Measurements from ENCODE around the gene MACROH2A1. TPM values are rescaled to one million over a fixed set of nuclear protein-coding genes. Genes with fewer than 3 reads are reported as not detected.

The MACROH2A1 gene
- polyA plus RNA-seq, 1 of the 3 experiments (the other 2 are of a cell fraction), result 165 TPM

GRCh38 chr5:135398160-135398854 lies 724 bp downstream of the MACROH2A1 start (continued):
- TF ChIP-seq, protein P1, sequence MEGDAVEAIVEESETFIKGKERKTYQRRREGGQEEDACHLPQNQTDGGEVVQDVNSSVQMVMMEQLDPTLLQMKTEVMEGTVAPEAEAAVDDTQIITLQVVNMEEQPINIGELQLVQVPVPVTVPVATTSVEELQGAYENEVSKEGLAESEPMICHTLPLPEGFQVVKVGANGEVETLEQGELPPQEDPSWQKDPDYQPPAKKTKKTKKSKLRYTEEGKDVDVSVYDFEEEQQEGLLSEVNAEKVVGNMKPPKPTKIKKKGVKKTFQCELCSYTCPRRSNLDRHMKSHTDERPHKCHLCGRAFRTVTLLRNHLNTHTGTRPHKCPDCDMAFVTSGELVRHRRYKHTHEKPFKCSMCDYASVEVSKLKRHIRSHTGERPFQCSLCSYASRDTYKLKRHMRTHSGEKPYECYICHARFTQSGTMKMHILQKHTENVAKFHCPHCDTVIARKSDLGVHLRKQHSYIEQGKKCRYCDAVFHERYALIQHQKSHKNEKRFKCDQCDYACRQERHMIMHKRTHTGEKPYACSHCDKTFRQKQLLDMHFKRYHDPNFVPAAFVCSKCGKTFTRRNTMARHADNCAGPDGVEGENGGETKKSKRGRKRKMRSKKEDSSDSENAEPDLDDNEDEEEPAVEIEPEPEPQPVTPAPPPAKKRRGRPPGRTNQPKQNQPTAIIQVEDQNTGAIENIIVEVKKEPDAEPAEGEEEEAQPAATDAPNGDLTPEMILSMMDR (IDR thresholded peaks at IDR 0.05), result no peak
- TF ChIP-seq FOXM1 (IDR thresholded peaks at IDR 0.05; ENCODE audit: low read depth), result no peak
- no peak for TF ChIP-seq JUND (IDR thresholded peaks at IDR 0.05)
- TF ChIP-seq, protein P2, sequence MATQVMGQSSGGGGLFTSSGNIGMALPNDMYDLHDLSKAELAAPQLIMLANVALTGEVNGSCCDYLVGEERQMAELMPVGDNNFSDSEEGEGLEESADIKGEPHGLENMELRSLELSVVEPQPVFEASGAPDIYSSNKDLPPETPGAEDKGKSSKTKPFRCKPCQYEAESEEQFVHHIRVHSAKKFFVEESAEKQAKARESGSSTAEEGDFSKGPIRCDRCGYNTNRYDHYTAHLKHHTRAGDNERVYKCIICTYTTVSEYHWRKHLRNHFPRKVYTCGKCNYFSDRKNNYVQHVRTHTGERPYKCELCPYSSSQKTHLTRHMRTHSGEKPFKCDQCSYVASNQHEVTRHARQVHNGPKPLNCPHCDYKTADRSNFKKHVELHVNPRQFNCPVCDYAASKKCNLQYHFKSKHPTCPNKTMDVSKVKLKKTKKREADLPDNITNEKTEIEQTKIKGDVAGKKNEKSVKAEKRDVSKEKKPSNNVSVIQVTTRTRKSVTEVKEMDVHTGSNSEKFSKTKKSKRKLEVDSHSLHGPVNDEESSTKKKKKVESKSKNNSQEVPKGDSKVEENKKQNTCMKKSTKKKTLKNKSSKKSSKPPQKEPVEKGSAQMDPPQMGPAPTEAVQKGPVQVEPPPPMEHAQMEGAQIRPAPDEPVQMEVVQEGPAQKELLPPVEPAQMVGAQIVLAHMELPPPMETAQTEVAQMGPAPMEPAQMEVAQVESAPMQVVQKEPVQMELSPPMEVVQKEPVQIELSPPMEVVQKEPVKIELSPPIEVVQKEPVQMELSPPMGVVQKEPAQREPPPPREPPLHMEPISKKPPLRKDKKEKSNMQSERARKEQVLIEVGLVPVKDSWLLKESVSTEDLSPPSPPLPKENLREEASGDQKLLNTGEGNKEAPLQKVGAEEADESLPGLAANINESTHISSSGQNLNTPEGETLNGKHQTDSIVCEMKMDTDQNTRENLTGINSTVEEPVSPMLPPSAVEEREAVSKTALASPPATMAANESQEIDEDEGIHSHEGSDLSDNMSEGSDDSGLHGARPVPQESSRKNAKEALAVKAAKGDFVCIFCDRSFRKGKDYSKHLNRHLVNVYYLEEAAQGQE (IDR thresholded peaks at IDR 0.05; ENCODE audit: low read depth, low read length), result no peak
- TF ChIP-seq RFX5 (IDR thresholded peaks at IDR 0.05; ENCODE audit: low read length), result no peak
- TF ChIP-seq RAD21 (IDR thresholded peaks at IDR 0.05; ENCODE audit: low read length), result no peak
- no peak for TF ChIP-seq NRF1 (IDR thresholded peaks at IDR 0.05; ENCODE audit: low read depth, low read length)
- TF ChIP-seq GABPA (IDR thresholded peaks at IDR 0.05; ENCODE audit: low read depth), result no peak
- TF ChIP-seq SIN3A (IDR thresholded peaks at IDR 0.05; ENCODE audit: borderline replicate concordance, low read depth, low read length), result no peak

- no peaks in the 10 kb centered on the region for H3K9me3 ChIP-seq
- no peaks in the 10 kb centered on the region for H3K9me2 ChIP-seq
- H3K27ac ChIP-seq (ENCODE audit: low read depth in 2 of 2, low read length in 1 of 2), result no peak overlapping the region
- H3K4me1 ChIP-seq (ENCODE audit: control insufficient read depth in 1 of 2, insufficient read depth in 2 of 2, low read depth in 1 of 2, low read length in 1 of 2), result peaks cover 7 to 34% of the 10 kb centered on the region in 2 experiments
- H3K36me3 ChIP-seq (replicated peaks in 1 of 2; ENCODE audit: control insufficient read depth in 1 of 2, insufficient read depth in 2 of 2, low read length in 1 of 2), result peaks cover 0 to 11% of the 10 kb centered on the region in 2 experiments
- peak overlapping the region; percentile 97 for H3K4me2 ChIP-seq
- POLR2A ChIA-PET, result no interaction called here
- H3F3A ChIP-seq (replicated peaks; ENCODE audit: insufficient read depth), result no peaks in the 10 kb centered on the region
- WGBS (ENCODE audit: low lambda C conversion rate), result 89% methylated on average over 5 of the region's 5 CpGs
- TF ChIP-seq SIN3A (IDR thresholded peaks at IDR 0.05; ENCODE audit: borderline replicate concordance, low read depth, low read length), result no peak
- TF ChIP-seq, protein P3, sequence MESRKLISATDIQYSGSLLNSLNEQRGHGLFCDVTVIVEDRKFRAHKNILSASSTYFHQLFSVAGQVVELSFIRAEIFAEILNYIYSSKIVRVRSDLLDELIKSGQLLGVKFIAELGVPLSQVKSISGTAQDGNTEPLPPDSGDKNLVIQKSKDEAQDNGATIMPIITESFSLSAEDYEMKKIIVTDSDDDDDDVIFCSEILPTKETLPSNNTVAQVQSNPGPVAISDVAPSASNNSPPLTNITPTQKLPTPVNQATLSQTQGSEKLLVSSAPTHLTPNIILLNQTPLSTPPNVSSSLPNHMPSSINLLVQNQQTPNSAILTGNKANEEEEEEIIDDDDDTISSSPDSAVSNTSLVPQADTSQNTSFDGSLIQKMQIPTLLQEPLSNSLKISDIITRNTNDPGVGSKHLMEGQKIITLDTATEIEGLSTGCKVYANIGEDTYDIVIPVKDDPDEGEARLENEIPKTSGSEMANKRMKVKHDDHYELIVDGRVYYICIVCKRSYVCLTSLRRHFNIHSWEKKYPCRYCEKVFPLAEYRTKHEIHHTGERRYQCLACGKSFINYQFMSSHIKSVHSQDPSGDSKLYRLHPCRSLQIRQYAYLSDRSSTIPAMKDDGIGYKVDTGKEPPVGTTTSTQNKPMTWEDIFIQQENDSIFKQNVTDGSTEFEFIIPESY (IDR thresholded peaks at IDR 0.05; ENCODE audit: borderline replicate concordance, low read depth), result no peak
- TF ChIP-seq, protein P4, sequence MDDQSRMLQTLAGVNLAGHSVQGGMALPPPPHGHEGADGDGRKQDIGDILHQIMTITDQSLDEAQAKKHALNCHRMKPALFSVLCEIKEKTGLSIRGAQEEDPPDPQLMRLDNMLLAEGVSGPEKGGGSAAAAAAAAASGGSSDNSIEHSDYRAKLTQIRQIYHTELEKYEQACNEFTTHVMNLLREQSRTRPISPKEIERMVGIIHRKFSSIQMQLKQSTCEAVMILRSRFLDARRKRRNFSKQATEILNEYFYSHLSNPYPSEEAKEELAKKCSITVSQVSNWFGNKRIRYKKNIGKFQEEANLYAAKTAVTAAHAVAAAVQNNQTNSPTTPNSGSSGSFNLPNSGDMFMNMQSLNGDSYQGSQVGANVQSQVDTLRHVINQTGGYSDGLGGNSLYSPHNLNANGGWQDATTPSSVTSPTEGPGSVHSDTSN (IDR thresholded peaks at IDR 0.05), result no peak
- TF ChIP-seq RFX5 (IDR thresholded peaks at IDR 0.05; ENCODE audit: low read length), result no peak
- no peak for TF ChIP-seq YY1 (IDR thresholded peaks at IDR 0.05; ENCODE audit: low read depth)
- no peak for TF ChIP-seq GABPA (IDR thresholded peaks at IDR 0.05; ENCODE audit: low read depth)
- no peak for TF ChIP-seq FOXM1 (IDR thresholded peaks at IDR 0.05; ENCODE audit: low read depth)
- no peak for TF ChIP-seq MEF2A (IDR thresholded peaks at IDR 0.05; ENCODE audit: borderline replicate concordance, low read depth)
- TF ChIP-seq NFIC (IDR thresholded peaks at IDR 0.05; ENCODE audit: borderline replicate concordance), result no peak
- TF ChIP-seq EP300 (IDR thresholded peaks at IDR 0.05; ENCODE audit: borderline replicate concordance in 1 of 2, low read depth in 1 of 2, low read length in 1 of 2), result no peak
- H3K9ac ChIP-seq, result peak overlapping the region; percentile 98; the same call in 1 of the 2 replicates
- H3K4me3 ChIP-seq (ENCODE audit: low read depth in 2 of 2, low read length in 1 of 2), result peak overlapping the region in 1 of 2 experiments; percentile 90; a peak in 2 of 4 replicates
- no peak for DNase-seq
- H3K79me2 ChIP-seq (ENCODE audit: insufficient read depth), result peaks cover 77% of the 10 kb centered on the region
- CTCF ChIA-PET, result interaction anchor here (1.2 to 2.6 kb wide), 2 partner anchors 25 to 29 kb away, joined by 3 to 10 read pairs; no protein-coding TSS in a partner anchor
- no peaks in the 10 kb centered on the region for H3K27me3 ChIP-seq (ENCODE audit: insufficient read depth)
- H4K20me1 ChIP-seq (ENCODE audit: insufficient read depth), result peaks cover 58% of the 10 kb centered on the region
- no peak overlapping the region for H2AFZ ChIP-seq (ENCODE audit: low read depth)
Observed at GRCh38 chr5:135397084-135397483, 1.9 kb downstream of the MACROH2A1 start.

All from SK-N-SH (cell line).